Measurements from ENCODE around the gene DHRS7.

GRCh38 chr14:60134702-60135101, 30.5 kb downstream of the DHRS7 start:
- no peak for TF ChIP-seq TAF1 (IDR thresholded peaks at IDR 0.05; ENCODE audit: borderline replicate concordance, low read depth, low read length)
- TF ChIP-seq POLR2A (IDR thresholded peaks at IDR 0.05; ENCODE audit: low read depth, low read length): no peak

Data from GM12892 (cell line).